ENCODE data around the gene ALKAL2. TPM values are rescaled to one million over a fixed set of nuclear protein-coding genes. Genes with fewer than 3 reads are reported as not detected.
A peak's percentile ranks its signal among the peaks of the same experiment; 100 is the strongest.

The ALKAL2 gene
- total RNA-seq, 2 experiments from 2014 or later: not detected

GRCh38 chr2:314561-315336, 26.9 kb upstream of the ALKAL2 start:
- H3K27me3 Mint-ChIP-seq (ENCODE audit: low read depth): no peaks in the 10 kb centered on the region
- H3K27ac Mint-ChIP-seq: no peak overlapping the region
- no peaks in the 10 kb centered on the region for H3K36me3 Mint-ChIP-seq (ENCODE audit: low read depth)
- no peak for DNase-seq
- H3K4me1 Mint-ChIP-seq (ENCODE audit: low read depth): peaks cover 9% of the 10 kb centered on the region
- CTCF ChIA-PET: no interaction called here
- no peak overlapping the region for H3K4me3 Mint-ChIP-seq
- no peaks in the 10 kb centered on the region for H3K9me3 Mint-ChIP-seq
- intact Hi-C loops (cut with micrococcal nuclease): no loop called here

- Mint-ChIP-seq H3K27me3 (ENCODE audit: low read depth) (no peaks in the 10 kb centered on the region), H3K4me3 (no peak overlapping the region)
These were observed 26.1 kb upstream of the ALKAL2 start for GRCh38 chr2:313991-314390.

GRCh38 chr2:310994-311393, 23.1 kb upstream of the ALKAL2 start:
- intact Hi-C loops (cut with micrococcal nuclease): no loop called here
- H3K27me3 Mint-ChIP-seq (ENCODE audit: low read depth): no peaks in the 10 kb centered on the region
- no peaks in the 10 kb centered on the region for H3K36me3 Mint-ChIP-seq (ENCODE audit: low read depth)
- H3K4me3 Mint-ChIP-seq: no peak overlapping the region
- DNase-seq: no peak
- no peaks in the 10 kb centered on the region for H3K4me1 Mint-ChIP-seq (ENCODE audit: low read depth)
- CTCF ChIA-PET: no interaction called here
- H3K27ac Mint-ChIP-seq: no peak overlapping the region
- H3K9me3 Mint-ChIP-seq: no peaks in the 10 kb centered on the region

More at GRCh38 chr2:313991-314390, 26.1 kb upstream of the ALKAL2 start:
- H3K36me3 Mint-ChIP-seq (ENCODE audit: low read depth): no peaks in the 10 kb centered on the region
- H3K27ac Mint-ChIP-seq: no peak overlapping the region
- no peak for DNase-seq
- no peaks in the 10 kb centered on the region for H3K9me3 Mint-ChIP-seq
- CTCF ChIA-PET: no interaction called here
- H3K4me1 Mint-ChIP-seq (ENCODE audit: low read depth): peaks cover 9% of the 10 kb centered on the region
- intact Hi-C loops (cut with micrococcal nuclease): no loop called here

- no peak overlapping the region for H3K27ac Mint-ChIP-seq
- intact Hi-C loops (cut with micrococcal nuclease): no loop called here
- CTCF ChIA-PET: no interaction called here
- DNase-seq: no peak
- no peaks in the 10 kb centered on the region for H3K4me1 Mint-ChIP-seq (ENCODE audit: low read depth)
- peaks cover 2% of the 10 kb centered on the region for H3K27me3 Mint-ChIP-seq (ENCODE audit: low read depth)
- H3K9me3 Mint-ChIP-seq: no peaks in the 10 kb centered on the region
- no peak overlapping the region for H3K4me3 Mint-ChIP-seq
- no peaks in the 10 kb centered on the region for H3K36me3 Mint-ChIP-seq (ENCODE audit: low read depth)
These were observed 22.1 kb upstream of the ALKAL2 start for GRCh38 chr2:309954-310510.

GRCh38 chr2:309148-309953, 21.5 kb upstream of the ALKAL2 start:
- intact Hi-C loops (cut with micrococcal nuclease): no loop called here
- no peaks in the 10 kb centered on the region for H3K9me3 Mint-ChIP-seq
- no peaks in the 10 kb centered on the region for H3K4me1 Mint-ChIP-seq (ENCODE audit: low read depth)
- H3K27me3 Mint-ChIP-seq (ENCODE audit: low read depth): peaks cover 2% of the 10 kb centered on the region
- H3K27ac Mint-ChIP-seq: no peak overlapping the region
- CTCF ChIA-PET: no interaction called here
- no peak for DNase-seq
- no peak overlapping the region for H3K4me3 Mint-ChIP-seq
- H3K36me3 Mint-ChIP-seq (ENCODE audit: low read depth): no peaks in the 10 kb centered on the region

GRCh38 chr2:305366-305765, 17.5 kb upstream of the ALKAL2 start:
- H3K27me3 Mint-ChIP-seq (ENCODE audit: low read depth): peaks cover 2% of the 10 kb centered on the region
- no peaks in the 10 kb centered on the region for H3K4me1 Mint-ChIP-seq (ENCODE audit: low read depth)
- H3K36me3 Mint-ChIP-seq (ENCODE audit: low read depth): no peaks in the 10 kb centered on the region
- no peak for DNase-seq
- H3K9me3 Mint-ChIP-seq: peaks cover 2% of the 10 kb centered on the region
- no peak overlapping the region for H3K27ac Mint-ChIP-seq
- CTCF ChIA-PET: no interaction called here
- no peak overlapping the region for H3K4me3 Mint-ChIP-seq
- intact Hi-C loops (cut with micrococcal nuclease): no loop called here

GRCh38 chr2:296354-296753, 8.5 kb upstream of the ALKAL2 start:
- H3K27me3 Mint-ChIP-seq (ENCODE audit: low read depth): peaks cover 26% of the 10 kb centered on the region
- DNase-seq: no peak
- H3K9me3 Mint-ChIP-seq: peaks cover 6% of the 10 kb centered on the region
- CTCF ChIA-PET: no interaction called here
- H3K4me3 Mint-ChIP-seq: no peak overlapping the region
- no peaks in the 10 kb centered on the region for H3K36me3 Mint-ChIP-seq (ENCODE audit: low read depth)
- no peak overlapping the region for H3K27ac Mint-ChIP-seq
- intact Hi-C loops (cut with micrococcal nuclease): no loop called here
- H3K4me1 Mint-ChIP-seq (ENCODE audit: low read depth): no peaks in the 10 kb centered on the region

GRCh38 chr2:295090-295489, 7.2 kb upstream of the ALKAL2 start:
- Mint-ChIP-seq H3K9me3 (peaks cover 2% of the 10 kb centered on the region), H3K27ac (no peak overlapping the region), H3K4me1 (ENCODE audit: low read depth) (no peaks in the 10 kb centered on the region), H3K27me3 (ENCODE audit: low read depth) (peaks cover 31% of the 10 kb centered on the region), H3K36me3 (ENCODE audit: low read depth) (no peaks in the 10 kb centered on the region), H3K4me3 (no peak overlapping the region)
- CTCF ChIA-PET: no interaction called here
- no peak for DNase-seq
- intact Hi-C loops (cut with micrococcal nuclease): no loop called here

GRCh38 chr2:290090-290722, 2.3 kb upstream of the ALKAL2 start:
- Mint-ChIP-seq H3K4me3 (peak overlapping the region; percentile 66), H3K36me3 (ENCODE audit: low read depth) (peaks cover 2% of the 10 kb centered on the region), H3K27me3 (ENCODE audit: low read depth) (peaks cover 28% of the 10 kb centered on the region), H3K9me3 (peaks cover 2% of the 10 kb centered on the region), H3K4me1 (ENCODE audit: low read depth) (peaks cover 2% of the 10 kb centered on the region), H3K27ac (no peak overlapping the region)
- CTCF ChIA-PET: interaction anchor here (0.7 to 3.2 kb wide), 8 partner anchors 9 to 77 kb away, joined by 3 to 18 read pairs (median 3); no protein-coding TSS in a partner anchor
- peak; percentile 73 for DNase-seq
- intact Hi-C loops (cut with micrococcal nuclease): loop anchor here (1.0 to 2.0 kb wide), 2 partner anchors 43 to 118 kb away; no protein-coding TSS in a partner anchor

- Mint-ChIP-seq H3K4me3 (peak overlapping the region; percentile 66), H3K36me3 (ENCODE audit: low read depth) (peaks cover 2% of the 10 kb centered on the region), H3K4me1 (ENCODE audit: low read depth) (peaks cover 2% of the 10 kb centered on the region), H3K9me3 (peaks cover 2% of the 10 kb centered on the region), H3K27ac (no peak overlapping the region), H3K27me3 (ENCODE audit: low read depth) (peaks cover 28% of the 10 kb centered on the region)
- DNase-seq: peak; percentile 12
- intact Hi-C loops (cut with micrococcal nuclease): loop anchor here (1.0 to 5.0 kb wide), 5 partner anchors 25 to 388 kb away; partner anchors contain the start of genes ACP1, SH3YL1 and TMEM18
- CTCF ChIA-PET: interaction anchor here (1.3 to 3.2 kb wide), 4 partner anchors 15 to 43 kb away, joined by 3 to 18 read pairs (median 4); no protein-coding TSS in a partner anchor
These were observed 1.6 kb upstream of the ALKAL2 start for GRCh38 chr2:289362-290089.

GRCh38 chr2:288758-289361, 969 bp upstream of the ALKAL2 start:
- Mint-ChIP-seq H3K36me3 (ENCODE audit: low read depth) (peaks cover 2% of the 10 kb centered on the region), H3K4me1 (ENCODE audit: low read depth) (peaks cover 2% of the 10 kb centered on the region), H3K27ac (no peak overlapping the region), H3K4me3 (peak overlapping the region; percentile 66), H3K27me3 (ENCODE audit: low read depth) (peaks cover 28% of the 10 kb centered on the region), H3K9me3 (peaks cover 2% of the 10 kb centered on the region)
- peak; percentile 18 for DNase-seq
- intact Hi-C loops (cut with micrococcal nuclease): loop anchor here (1.0 to 5.0 kb wide), 3 partner anchors 25 to 388 kb away; partner anchors contain the start of genes ACP1, SH3YL1 and TMEM18
- CTCF ChIA-PET: interaction anchor here (1.8 to 3.2 kb wide), 2 partner anchors 15 to 42 kb away, joined by 4 to 18 read pairs; no protein-coding TSS in a partner anchor

All from activated naive CD4-positive, alpha-beta T cell treated with anti-CD3 and anti-CD28 coated beads for 36 hours (primary cell).